IMR-90 (cell line): Measurements from ENCODE around the gene GZMM. TPM values are rescaled to one million over a fixed set of nuclear protein-coding genes. Genes with fewer than 3 reads are reported as not detected.

Experiments
- ATAC-seq: fragments of 200-7000 bp; cut with Tn5 transposase; 2 replicates; pipeline ENCODE4 v1.9.1; 2020; ENCODE audit warnings: low read depth, mild to moderate bottlenecking, moderate library complexity
- BruUV-seq: library from RNA; stranded (reverse); fragments of 400-500 nt; replicated peaks from 2 replicates; lab custom pipeline; 2021; lab: Mats Ljungman, UMichigan
- CTCF ChIA-PET: fragments of 300-600 bp; formaldehyde crosslinking; extraction: SDS; loops from one replicate; lab custom pipeline; 2021; ENCODE audit warnings: antibody characterized with exemption; lab: Yijun Ruan, JAX
- POLR2A ChIA-PET: fragments of 300-600 bp; sonication (Branson Sonifier 250); formaldehyde crosslinking; loops from one replicate; lab custom pipeline; 2022; ENCODE audit warnings: antibody characterized with exemption; ENCODE audit not compliant: unreplicated experiment; lab: Charles Lee
- DNase-seq: peaks from one replicate; pipeline ENCODE4 v3.0.0; 2013
- H2AFZ ChIP-seq: replicated peaks from 2 replicates; pipeline ENCODE3; 2013; ENCODE audit warnings: low read length, mild to moderate bottlenecking; ENCODE audit not compliant: poor library complexity
- H2AK5ac ChIP-seq: 2 replicates; pipeline ENCODE4 v1.6.1; 2013; ENCODE audit warnings: low read depth, low read length, inconsistent platforms
- H2AK9ac ChIP-seq: replicated peaks from 2 replicates; pipeline ENCODE3; 2013; ENCODE audit warnings: mild to moderate bottlenecking, low read depth, low read length, moderate library complexity; ENCODE audit not compliant: poor library complexity
- H2BK120ac ChIP-seq: 2 replicates; pipeline ENCODE4 v1.6.1; 2013; ENCODE audit warnings: low read depth, low read length, inconsistent platforms
- H2BK15ac ChIP-seq: 3 replicates; pipeline ENCODE4 v1.6.1; 2013; ENCODE audit warnings: low read depth, low read length, inconsistent platforms
- H2BK20ac ChIP-seq: 2 replicates; pipeline ENCODE4 v1.6.1; 2013; ENCODE audit warnings: low read depth, mild to moderate bottlenecking, inconsistent platforms, low read length, moderate library complexity
- H2BK5ac ChIP-seq: 2 replicates; pipeline ENCODE4 v1.6.1; 2013; ENCODE audit warnings: mild to moderate bottlenecking, low read depth, low read length, inconsistent platforms; ENCODE audit not compliant: poor library complexity, severe bottlenecking
- H3K14ac ChIP-seq: replicated peaks from 2 replicates; pipeline ENCODE4 v1.6.1; 2013; ENCODE audit warnings: low read depth, low read length, inconsistent platforms
- H3K18ac ChIP-seq: 2 replicates; pipeline ENCODE4 v1.6.1; 2013; ENCODE audit warnings: low read depth, low read length, control low read depth
- H3K23ac ChIP-seq: 2 replicates; pipeline ENCODE4 v1.6.1; 2013; ENCODE audit warnings: low read depth, low read length, inconsistent platforms
- H3K27ac ChIP-seq: 2 replicates; pipeline ENCODE4 v1.5.1; 2013; ENCODE audit warnings: mild to moderate bottlenecking, control low read depth, low read length; ENCODE audit not compliant: insufficient read depth
- H3K27me3 ChIP-seq: 2 replicates; pipeline ENCODE4 v1.6.1; 2013; ENCODE audit warnings: low read length; ENCODE audit not compliant: control insufficient read depth, insufficient read depth
- H3K36me3 ChIP-seq: 2 replicates; pipeline ENCODE4 v1.6.1; 2013; ENCODE audit warnings: low read length, mixed read lengths; ENCODE audit not compliant: control insufficient read depth, insufficient read depth
- H3K4ac ChIP-seq: 2 replicates; pipeline ENCODE4 v1.6.1; 2013; ENCODE audit warnings: low read depth, low read length, inconsistent platforms
- H3K4me1 ChIP-seq: 2 replicates; pipeline ENCODE4 v1.6.1; 2013; ENCODE audit warnings: low read length, mixed read lengths; ENCODE audit not compliant: control insufficient read depth, insufficient read depth
- H3K4me2 ChIP-seq: 2 replicates; pipeline ENCODE4 v1.6.1; 2013; ENCODE audit warnings: low read depth, mild to moderate bottlenecking, control low read depth, low read length, moderate library complexity
- H3K4me3 ChIP-seq: 2 replicates; pipeline ENCODE4 v1.5.1; 2013; ENCODE audit warnings: low read depth, mild to moderate bottlenecking, control low read depth, low read length, moderate library complexity; ENCODE audit not compliant: insufficient read depth
- H3K56ac ChIP-seq: 2 replicates; pipeline ENCODE4 v1.6.1; 2013; ENCODE audit warnings: low read length, inconsistent platforms; ENCODE audit not compliant: insufficient read depth; ENCODE audit errors: extremely low read depth
- H3K79me1 ChIP-seq, 2 experiments: 2 replicates each; pipeline ENCODE4 v1.6.1; 2013; ENCODE audit warnings: low read length in 2 of 2, inconsistent platforms in 1 of 2, low read depth in 1 of 2
- H3K9ac ChIP-seq: 2 replicates; pipeline ENCODE4 v1.6.1; 2013; ENCODE audit warnings: low read depth, low read length, control low read depth
- H3K9me1 ChIP-seq: 2 replicates; pipeline ENCODE4 v1.6.1; 2013; ENCODE audit warnings: low read length, inconsistent platforms; ENCODE audit not compliant: insufficient read depth
- H3K9me3 ChIP-seq: 2 replicates; pipeline ENCODE4 v1.6.1; 2013; ENCODE audit warnings: low read length; ENCODE audit not compliant: control insufficient read depth, insufficient read depth
- H4K20me1 ChIP-seq: 2 replicates; pipeline ENCODE4 v1.6.1; 2013; ENCODE audit warnings: low read length, inconsistent platforms; ENCODE audit not compliant: insufficient read depth
- H4K5ac ChIP-seq: 2 replicates; pipeline ENCODE4 v1.6.1; 2013; ENCODE audit warnings: mild to moderate bottlenecking, low read depth, low read length, control low read depth
- H4K8ac ChIP-seq, 2 experiments: 2 replicates each; pipeline ENCODE4 v1.6.1; 2013; ENCODE audit warnings: low read depth in 2 of 2, low read length in 2 of 2, control low read depth in 1 of 2, inconsistent platforms in 1 of 2
- H4K91ac ChIP-seq: 2 replicates; pipeline ENCODE4 v1.6.1; 2013; ENCODE audit warnings: low read depth, low read length, inconsistent platforms; ENCODE audit not compliant: insufficient read depth
- BHLHE40 ChIP-seq: fragments of 150-350 bp; IDR thresholded peaks from 2 replicates; pipeline ENCODE4 v1.6.1; 2016; ENCODE audit warnings: mild to moderate bottlenecking, low read depth, low read length
- CEBPB ChIP-seq: IDR thresholded peaks from 2 replicates; pipeline ENCODE4 v1.6.1; 2012; ENCODE audit warnings: low read depth, low read length, improper control_type of control experiment
- CHD1 ChIP-seq: IDR thresholded peaks from 2 replicates; pipeline ENCODE4 v1.6.1; 2012; ENCODE audit warnings: low read depth, low read length, improper control_type of control experiment
- FOS ChIP-seq: fragments of 150-350 bp; IDR thresholded peaks from 2 replicates; pipeline ENCODE4 v1.6.1; 2016; ENCODE audit warnings: low read depth, low read length
- MAFK ChIP-seq: IDR thresholded peaks from 2 replicates; pipeline ENCODE4 v1.6.1; 2012; ENCODE audit warnings: low read depth, low read length, improper control_type of control experiment
- MAZ ChIP-seq: IDR thresholded peaks from 2 replicates; pipeline ENCODE4 v1.6.1; 2012; ENCODE audit warnings: low read depth, mild to moderate bottlenecking, low read length, improper control_type of control experiment, moderate library complexity, borderline replicate concordance
- MXI1 ChIP-seq: IDR thresholded peaks from 2 replicates; pipeline ENCODE4 v1.6.1; 2012; ENCODE audit warnings: low read depth, mild to moderate bottlenecking, low read length, moderate library complexity, borderline replicate concordance
- NFE2L2 ChIP-seq: fragments of 150-350 bp; IDR thresholded peaks from 2 replicates; pipeline ENCODE4 v1.6.1; 2016; ENCODE audit warnings: low read depth, mild to moderate bottlenecking, low read length
- POLR2A ChIP-seq: IDR thresholded peaks from 2 replicates; pipeline ENCODE4 v1.6.1; 2012; ENCODE audit warnings: mild to moderate bottlenecking, low read depth, low read length
- RCOR1 ChIP-seq: IDR thresholded peaks from 2 replicates; pipeline ENCODE4 v1.6.1; 2012; ENCODE audit warnings: mild to moderate bottlenecking, low read length, improper control_type of control experiment; ENCODE audit not compliant: insufficient replicate concordance
- RFX5 ChIP-seq: IDR thresholded peaks from 2 replicates; pipeline ENCODE4 v1.8.0; 2012; ENCODE audit warnings: low read depth, mild to moderate bottlenecking, low read length, moderate library complexity
- SMC3 ChIP-seq: fragments of 150-350 bp; IDR thresholded peaks from 2 replicates; pipeline ENCODE4 v1.6.1; 2016; ENCODE audit warnings: low read depth, mild to moderate bottlenecking, antibody characterized with exemption, low read length, moderate library complexity
- WGBS, 2 experiments: methylation state at CpG; one replicate each; pipeline versions ENCODE4 v1.1.5 to v1.1.7; 2013; ENCODE audit warnings: missing lambda C conversion rate in 2 of 2; ENCODE audit not compliant: insufficient read length in 1 of 2; ENCODE audit errors: extremely low coverage in 2 of 2; 5-methylcytosine and 5-hydroxymethylcytosine counted together
- dilution Hi-C: fragments of 300-500 bp; cut with HindIII; formaldehyde crosslinking; loops from one replicate; pipeline ENCODE4 v1.14.3; 2018; ENCODE audit warnings: low sequenced_read_pairs; ENCODE audit not compliant: unreplicated experiment
- in situ Hi-C: fragments of 300-500 bp; cut with MboI; formaldehyde crosslinking; loops from 3 replicates; pipeline ENCODE4 v1.14.3; 2019; ENCODE audit warnings: low sequenced_read_pairs, inconsistent platforms, mixed read lengths
- intact Hi-C: fragments of 100-400 bp; cut with micrococcal nuclease; formaldehyde crosslinking; loops from 2 replicates; pipeline ENCODE4 v1.10.0; 2022
- polyA plus RNA-seq, 3 experiments: library from polyadenylated mRNA; depleted of rRNA; stranded (reverse); fragments of >200 nt; gene quantifications; 2 replicates each; pipeline ENCODE4 v1.2.3, GENCODE V29; 2012; ENCODE audit warnings: low replicate concordance in 1 of 3
- total RNA-seq: library from RNA; depleted of rRNA; stranded (reverse); fragments of >200 nt; gene quantifications from 2 replicates; pipeline ENCODE4 v1.2.3, GENCODE V29; 2012
- TF ChIP-seq, protein P1 (sequence below): fragments of 150-350 bp; IDR thresholded peaks from 2 replicates; pipeline ENCODE4 v1.6.1; 2016; ENCODE audit warnings: low read depth, mild to moderate bottlenecking, low read length, moderate library complexity, borderline replicate concordance
- TF ChIP-seq, protein P2 (sequence below): fragments of 150-350 bp; IDR thresholded peaks from 2 replicates; pipeline ENCODE4 v1.6.1; 2017; ENCODE audit warnings: mild to moderate bottlenecking, antibody characterized with exemption, low read length, low read depth
- TF ChIP-seq, protein P3 (sequence below): conservative IDR thresholded peaks from 2 replicates; pipeline ENCODE4 v1.5.1; 2012; ENCODE audit warnings: mild to moderate bottlenecking, low read depth, low read length, improper control_type of control experiment

GZMM gene
- total and polyA plus RNA-seq, 2 of the 4 experiments (the other 2 are of a cell fraction): 0.24 TPM; not detected in 1

DNA sequence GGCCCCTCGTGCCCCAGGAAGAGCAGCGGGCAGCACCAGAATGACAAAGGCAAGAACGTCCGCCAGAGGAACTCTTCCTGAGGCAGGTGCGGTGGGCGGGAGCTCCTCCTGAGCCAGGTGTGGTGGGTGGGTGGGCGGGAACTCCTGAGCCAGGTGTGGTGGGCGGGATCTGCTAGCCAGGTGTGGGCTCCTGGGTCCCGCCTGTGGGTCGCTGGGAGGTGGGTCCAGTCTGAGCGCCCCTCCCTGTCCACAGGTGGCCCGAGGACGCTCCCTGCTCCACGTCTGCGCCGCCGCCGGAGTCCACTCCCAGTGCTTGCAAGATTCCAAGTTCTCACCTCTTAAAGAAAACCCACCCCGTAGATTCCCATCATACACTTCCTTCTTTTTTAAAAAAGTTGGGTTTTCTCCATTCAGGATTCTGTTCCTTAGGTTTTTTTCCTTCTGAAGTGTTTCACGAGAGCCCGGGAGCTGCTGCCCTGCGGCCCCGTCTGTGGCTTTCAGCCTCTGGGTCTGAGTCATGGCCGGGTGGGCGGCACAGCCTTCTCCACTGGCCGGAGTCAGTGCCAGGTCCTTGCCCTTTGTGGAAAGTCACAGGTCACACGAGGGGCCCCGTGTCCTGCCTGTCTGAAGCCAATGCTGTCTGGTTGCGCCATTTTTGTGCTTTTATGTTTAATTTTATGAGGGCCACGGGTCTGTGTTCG, 38.8 kb downstream of the GZMM start:
- Histone ChIP-seq H3K27me3 (no peaks in the 10 kb centered on the region), H3K79me1 (peaks cover 0 to 24% of the 10 kb centered on the region in 2 experiments; a peak in 1 of 4 replicates), H2BK15ac (no peak overlapping the region), H2AFZ (no peak overlapping the region), H4K8ac (no peak overlapping the region), H4K5ac (no peak overlapping the region), H2BK20ac (no peak overlapping the region), H2BK120ac (no peak overlapping the region), H3K56ac (no peak overlapping the region), H3K27ac (no peak overlapping the region), H2AK5ac (no peak overlapping the region), H3K9ac (no peak overlapping the region), H3K4me1 (peaks cover 3% of the 10 kb centered on the region; the same call in 1 of the 2 replicates), H3K23ac (no peak overlapping the region), H2BK5ac (no peak overlapping the region), H3K4ac (no peak overlapping the region), H3K36me3 (peaks cover 26% of the 10 kb centered on the region; the same call in 1 of the 2 replicates), H3K4me2 (no peak overlapping the region), H4K91ac (no peak overlapping the region), H3K18ac (no peak overlapping the region), H4K20me1 (peaks cover 60% of the 10 kb centered on the region), H3K14ac (no peak overlapping the region), H2AK9ac (peak overlapping the region; percentile 45), H3K9me1 (no peaks in the 10 kb centered on the region), H3K4me3 (no peak overlapping the region), H3K9me3 (no peaks in the 10 kb centered on the region)
- in situ Hi-C loops: no loop called here
- dilution Hi-C loops: no loop called here
- CTCF ChIA-PET: no interaction called here
- ATAC-seq (peak; percentile 52), DNase-seq (peak; percentile 59)
- intact Hi-C loops: no loop called here
- 77% methylated on average over 14 of the region's 31 CpGs; no CpG with 5 or more reads in 1 of the 2 experiments for WGBS, 2 experiments
- POLR2A ChIA-PET: no interaction called here
- BruUV-seq: TSS peak; percentile 100
- no peak for TF ChIP-seq POLR2A
- peak; percentile 57; the same call in 1 of the 2 replicates for TF ChIP-seq BHLHE40
- peak; percentile 28; the same call in 1 of the 2 replicates for TF ChIP-seq MAZ
- no peak for TF ChIP-seq CHD1
- no peak for TF ChIP-seq RCOR1
- TF ChIP-seq NFE2L2: no peak
- TF ChIP-seq SMC3: no peak
- peak; percentile 76 for TF ChIP-seq CEBPB
- no peak for TF ChIP-seq MAFK
- TF ChIP-seq, protein P1, sequence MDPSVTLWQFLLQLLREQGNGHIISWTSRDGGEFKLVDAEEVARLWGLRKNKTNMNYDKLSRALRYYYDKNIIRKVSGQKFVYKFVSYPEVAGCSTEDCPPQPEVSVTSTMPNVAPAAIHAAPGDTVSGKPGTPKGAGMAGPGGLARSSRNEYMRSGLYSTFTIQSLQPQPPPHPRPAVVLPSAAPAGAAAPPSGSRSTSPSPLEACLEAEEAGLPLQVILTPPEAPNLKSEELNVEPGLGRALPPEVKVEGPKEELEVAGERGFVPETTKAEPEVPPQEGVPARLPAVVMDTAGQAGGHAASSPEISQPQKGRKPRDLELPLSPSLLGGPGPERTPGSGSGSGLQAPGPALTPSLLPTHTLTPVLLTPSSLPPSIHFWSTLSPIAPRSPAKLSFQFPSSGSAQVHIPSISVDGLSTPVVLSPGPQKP: no peak
- TF ChIP-seq RFX5: no peak
- TF ChIP-seq, protein P2, sequence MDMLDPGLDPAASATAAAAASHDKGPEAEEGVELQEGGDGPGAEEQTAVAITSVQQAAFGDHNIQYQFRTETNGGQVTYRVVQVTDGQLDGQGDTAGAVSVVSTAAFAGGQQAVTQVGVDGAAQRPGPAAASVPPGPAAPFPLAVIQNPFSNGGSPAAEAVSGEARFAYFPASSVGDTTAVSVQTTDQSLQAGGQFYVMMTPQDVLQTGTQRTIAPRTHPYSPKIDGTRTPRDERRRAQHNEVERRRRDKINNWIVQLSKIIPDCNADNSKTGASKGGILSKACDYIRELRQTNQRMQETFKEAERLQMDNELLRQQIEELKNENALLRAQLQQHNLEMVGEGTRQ: 0 out of 2 replicates have a peak, but pooled peaks have one; percentile 5
- peak; percentile 70 for TF ChIP-seq FOS
- TF ChIP-seq, protein P3, sequence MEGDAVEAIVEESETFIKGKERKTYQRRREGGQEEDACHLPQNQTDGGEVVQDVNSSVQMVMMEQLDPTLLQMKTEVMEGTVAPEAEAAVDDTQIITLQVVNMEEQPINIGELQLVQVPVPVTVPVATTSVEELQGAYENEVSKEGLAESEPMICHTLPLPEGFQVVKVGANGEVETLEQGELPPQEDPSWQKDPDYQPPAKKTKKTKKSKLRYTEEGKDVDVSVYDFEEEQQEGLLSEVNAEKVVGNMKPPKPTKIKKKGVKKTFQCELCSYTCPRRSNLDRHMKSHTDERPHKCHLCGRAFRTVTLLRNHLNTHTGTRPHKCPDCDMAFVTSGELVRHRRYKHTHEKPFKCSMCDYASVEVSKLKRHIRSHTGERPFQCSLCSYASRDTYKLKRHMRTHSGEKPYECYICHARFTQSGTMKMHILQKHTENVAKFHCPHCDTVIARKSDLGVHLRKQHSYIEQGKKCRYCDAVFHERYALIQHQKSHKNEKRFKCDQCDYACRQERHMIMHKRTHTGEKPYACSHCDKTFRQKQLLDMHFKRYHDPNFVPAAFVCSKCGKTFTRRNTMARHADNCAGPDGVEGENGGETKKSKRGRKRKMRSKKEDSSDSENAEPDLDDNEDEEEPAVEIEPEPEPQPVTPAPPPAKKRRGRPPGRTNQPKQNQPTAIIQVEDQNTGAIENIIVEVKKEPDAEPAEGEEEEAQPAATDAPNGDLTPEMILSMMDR: no peak
- TF ChIP-seq MXI1: no peak
